ENCODE data around the gene NECAB3.

Gene NECAB3

GRCh38 chr20:33697129-33697528 is 22.9 kb upstream of the NECAB3 start:
- DNase-seq (ENCODE audit: low read depth in 2 of 3, low spot score in 1 of 3) = no peak

- no peak for DNase-seq (ENCODE audit: low read depth in 2 of 3, low spot score in 1 of 3)
Observed at GRCh38 chr20:33696448-33696847, 22.2 kb upstream of the NECAB3 start.

- DNase-seq (ENCODE audit: low read depth in 2 of 3, low spot score in 1 of 3) = no peak
Observed at GRCh38 chr20:33694639-33695012, 20.4 kb upstream of the NECAB3 start.

- DNase-seq (ENCODE audit: low read depth in 2 of 3, low spot score in 1 of 3) = no peak
Observed at GRCh38 chr20:33693741-33694638, 19.8 kb upstream of the NECAB3 start.

GRCh38 chr20:33693289-33693688 is 19.1 kb upstream of the NECAB3 start:
- DNase-seq (ENCODE audit: low read depth in 2 of 3, low spot score in 1 of 3) = no peak

GRCh38 chr20:33689973-33690372 is 15.7 kb upstream of the NECAB3 start:
- no peak for DNase-seq (ENCODE audit: low read depth in 2 of 3, low spot score in 1 of 3)

GRCh38 chr20:33689493-33689892 is 15.3 kb upstream of the NECAB3 start:
- no peak for DNase-seq (ENCODE audit: low read depth in 2 of 3, low spot score in 1 of 3)

- DNase-seq (ENCODE audit: low read depth in 2 of 3, low spot score in 1 of 3) = no peak
Observed at GRCh38 chr20:33688938-33689424, 14.8 kb upstream of the NECAB3 start.

GRCh38 chr20:33687993-33688937 is 14.0 kb upstream of the NECAB3 start:
- DNase-seq (ENCODE audit: low read depth in 2 of 3, low spot score in 1 of 3) = no peak

GRCh38 chr20:33687370-33687915 is 13.2 kb upstream of the NECAB3 start:
- no peak for DNase-seq (ENCODE audit: low read depth in 2 of 3, low spot score in 1 of 3)

- DNase-seq (ENCODE audit: low read depth in 2 of 3, low spot score in 1 of 3) = no peak
Observed at GRCh38 chr20:33686984-33687366, 12.7 kb upstream of the NECAB3 start.

- peak; percentile 91 to 96 (median 95) for DNase-seq (ENCODE audit: low read depth in 2 of 3, low spot score in 1 of 3)
Observed at GRCh38 chr20:33686100-33686983, 12.1 kb upstream of the NECAB3 start, which contains the start of gene E2F1. Gene E2F1 (minus strand): TSS chr20:33686385. CDS start chr20:33686264, 121 bp downstream.

GRCh38 chr20:33685328-33686099 is 11.3 kb upstream of the NECAB3 start:
- peak in 2 of 3 donors; percentile 56 to 64 for DNase-seq (ENCODE audit: low read depth in 2 of 3, low spot score in 1 of 3)

GRCh38 chr20:33684533-33685327 is 10.5 kb upstream of the NECAB3 start:
- DNase-seq (ENCODE audit: low read depth in 2 of 3, low spot score in 1 of 3) = no peak

- no peak for DNase-seq (ENCODE audit: low read depth in 2 of 3, low spot score in 1 of 3)
Observed at GRCh38 chr20:33681728-33682353, 7.6 kb upstream of the NECAB3 start.

- no peak for DNase-seq (ENCODE audit: low read depth in 2 of 3, low spot score in 1 of 3)
Observed at GRCh38 chr20:33681288-33681687, 7.1 kb upstream of the NECAB3 start.

GRCh38 chr20:33680686-33681085 is 6.5 kb upstream of the NECAB3 start:
- DNase-seq (ENCODE audit: low read depth in 2 of 3, low spot score in 1 of 3) = no peak

- no peak for DNase-seq (ENCODE audit: low read depth in 2 of 3, low spot score in 1 of 3)
Observed at GRCh38 chr20:33679758-33680485, 5.7 kb upstream of the NECAB3 start.
